ENCODE results near the gene B4GALNT1.

B4GALNT1 gene

GRCh38 chr12:57611827-57612710 lies 20.9 kb downstream of the B4GALNT1 start:
- TF ChIP-seq, protein P1, sequence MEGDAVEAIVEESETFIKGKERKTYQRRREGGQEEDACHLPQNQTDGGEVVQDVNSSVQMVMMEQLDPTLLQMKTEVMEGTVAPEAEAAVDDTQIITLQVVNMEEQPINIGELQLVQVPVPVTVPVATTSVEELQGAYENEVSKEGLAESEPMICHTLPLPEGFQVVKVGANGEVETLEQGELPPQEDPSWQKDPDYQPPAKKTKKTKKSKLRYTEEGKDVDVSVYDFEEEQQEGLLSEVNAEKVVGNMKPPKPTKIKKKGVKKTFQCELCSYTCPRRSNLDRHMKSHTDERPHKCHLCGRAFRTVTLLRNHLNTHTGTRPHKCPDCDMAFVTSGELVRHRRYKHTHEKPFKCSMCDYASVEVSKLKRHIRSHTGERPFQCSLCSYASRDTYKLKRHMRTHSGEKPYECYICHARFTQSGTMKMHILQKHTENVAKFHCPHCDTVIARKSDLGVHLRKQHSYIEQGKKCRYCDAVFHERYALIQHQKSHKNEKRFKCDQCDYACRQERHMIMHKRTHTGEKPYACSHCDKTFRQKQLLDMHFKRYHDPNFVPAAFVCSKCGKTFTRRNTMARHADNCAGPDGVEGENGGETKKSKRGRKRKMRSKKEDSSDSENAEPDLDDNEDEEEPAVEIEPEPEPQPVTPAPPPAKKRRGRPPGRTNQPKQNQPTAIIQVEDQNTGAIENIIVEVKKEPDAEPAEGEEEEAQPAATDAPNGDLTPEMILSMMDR (IDR thresholded peaks at IDR 0.05): no peak

DNA sequence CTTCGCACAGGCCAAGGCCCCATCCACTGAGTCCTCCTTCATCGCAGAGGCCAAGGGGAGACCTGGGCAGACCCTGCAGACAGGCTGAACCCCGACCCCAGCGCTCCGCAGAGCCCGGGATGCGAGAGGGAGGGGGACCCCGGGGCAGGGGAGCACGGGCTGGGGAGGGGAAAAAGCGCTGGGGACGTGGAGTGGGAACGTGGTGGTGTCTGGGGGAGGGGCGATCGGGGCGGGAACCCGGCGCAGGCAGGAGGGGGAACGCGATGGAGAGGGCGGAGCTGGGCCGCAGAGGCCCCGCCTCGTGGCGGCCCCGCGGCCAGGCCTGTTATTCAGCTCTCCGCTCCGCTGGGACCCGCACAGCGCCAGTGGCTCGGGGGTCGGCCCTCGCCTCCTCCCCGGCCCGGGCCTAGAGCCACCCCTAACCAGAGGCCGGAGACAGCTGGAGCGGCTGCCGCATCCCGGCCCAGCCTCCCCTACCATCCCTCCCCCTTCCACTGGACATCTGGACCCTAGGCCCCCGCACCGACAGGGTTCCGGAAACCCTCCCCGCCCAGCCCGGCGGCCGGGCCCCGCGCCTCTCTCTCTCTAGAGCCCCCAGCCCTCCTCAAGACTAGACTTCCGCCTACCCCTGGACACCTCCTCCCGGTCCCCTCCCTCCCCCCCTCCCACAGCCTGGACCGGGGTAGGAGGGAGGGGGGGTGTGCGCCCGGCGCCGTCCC lies 21.7 kb downstream of the B4GALNT1 start, which contains the start of gene ARHGEF25:
ARHGEF25 (plus strand) TSS at position 328 of the 719 bp plus-strand sequence. CDS start 460 bp downstream, outside the sequence.
- TF ChIP-seq, protein P1 (IDR thresholded peaks at IDR 0.05): no peak

DNA sequence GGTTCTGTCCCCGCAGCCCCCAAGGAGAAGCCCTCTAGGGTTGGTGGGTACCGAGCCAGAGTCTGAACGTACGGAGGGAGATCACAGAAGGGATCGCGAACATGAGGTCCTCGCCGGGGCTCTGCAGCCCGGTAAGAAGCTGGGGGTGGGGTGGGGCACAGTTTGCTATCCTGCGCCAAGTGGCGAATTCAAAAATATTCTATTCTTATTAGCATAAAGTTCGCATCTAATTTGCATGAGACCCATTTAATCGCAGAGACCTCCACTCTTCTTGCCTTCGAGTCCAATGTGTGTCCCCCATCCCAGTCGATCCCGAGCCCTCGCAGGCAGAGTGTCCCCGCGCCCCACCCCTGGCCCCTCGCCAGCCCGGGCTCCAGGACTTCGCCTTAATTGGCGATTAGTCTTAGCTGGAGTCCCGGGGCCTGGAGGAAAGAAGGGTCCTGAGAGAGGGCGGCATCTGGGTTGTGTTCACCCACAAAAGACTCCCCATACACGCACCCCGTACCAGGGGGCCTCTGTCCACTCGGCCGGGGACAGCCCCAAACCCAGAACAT lies 22.4 kb downstream of the B4GALNT1 start:
- TF ChIP-seq, protein P1 (IDR thresholded peaks at IDR 0.05): no peak

DNA sequence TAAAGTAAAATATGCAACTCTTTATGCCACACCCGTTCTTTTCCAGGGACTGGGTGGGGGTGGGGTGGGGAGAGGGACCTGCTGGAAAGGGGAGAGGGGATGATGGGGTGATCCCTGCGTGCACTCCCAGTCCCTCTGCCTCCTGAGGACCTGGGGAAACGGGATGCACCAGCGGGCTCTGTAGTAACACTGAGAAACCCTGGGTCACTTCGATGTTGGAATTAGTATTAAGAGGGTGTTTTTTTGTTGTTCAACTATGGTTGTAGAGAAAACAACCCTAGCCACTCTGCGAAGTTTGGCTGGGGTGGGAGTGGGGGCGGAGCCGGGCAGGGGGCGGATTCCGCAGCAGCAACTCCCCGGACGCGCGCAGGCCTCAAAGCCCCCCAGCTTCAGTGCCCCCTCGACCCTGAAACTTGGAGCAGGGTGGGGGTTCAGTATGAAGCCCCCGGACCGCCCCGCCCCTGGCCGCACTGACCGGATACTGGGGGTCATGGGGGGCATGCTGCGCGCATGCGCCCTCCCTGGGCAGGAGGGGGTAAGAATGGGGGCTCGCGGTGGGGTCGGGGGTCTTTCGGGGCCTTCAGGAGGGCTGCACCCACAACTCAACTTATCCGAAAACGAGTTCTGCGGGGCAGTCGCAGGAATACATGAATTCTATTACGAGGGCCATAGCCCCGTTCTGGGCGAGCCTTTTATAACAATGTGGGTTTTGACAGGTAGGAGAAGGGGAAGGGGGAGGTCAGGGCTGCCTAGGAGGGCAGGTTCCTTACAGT lies 23.0 kb downstream of the B4GALNT1 start:
- TF ChIP-seq, protein P1 (IDR thresholded peaks at IDR 0.05): no peak

DNA sequence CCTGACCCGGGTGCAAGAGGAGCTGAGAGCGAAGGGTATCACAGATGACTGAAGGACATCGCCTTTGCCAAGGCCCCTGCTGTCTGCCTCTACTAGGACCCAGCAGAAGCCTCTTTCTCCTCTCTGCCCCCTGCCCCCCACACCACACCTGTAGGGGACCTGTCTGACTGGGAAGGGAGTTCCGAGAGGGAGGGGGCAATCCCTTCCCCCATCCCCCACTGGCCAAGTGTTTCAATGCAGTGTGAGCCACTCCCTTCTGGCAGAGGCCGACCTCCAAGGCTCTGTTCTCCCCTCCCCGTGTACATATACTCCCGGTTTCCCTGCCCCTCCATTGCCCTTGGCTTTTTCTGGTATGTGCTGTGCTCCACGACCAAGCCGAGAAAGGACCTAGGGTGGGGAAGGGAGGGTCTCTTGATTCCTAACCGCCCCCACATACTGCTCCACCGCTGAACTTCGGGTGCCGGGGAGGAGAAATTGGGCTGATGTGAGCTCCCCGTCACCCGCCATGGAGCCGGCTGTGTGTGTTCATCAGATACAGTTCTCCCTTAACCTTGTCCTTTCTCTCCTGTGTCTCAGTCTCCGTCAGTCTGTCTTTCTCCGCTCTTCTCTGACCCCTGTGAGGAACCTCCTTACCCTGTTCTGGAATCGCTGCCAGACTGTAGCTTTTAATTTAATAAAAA lies 23.8 kb downstream of the B4GALNT1 start:
- TF ChIP-seq, protein P1 (IDR thresholded peaks at IDR 0.05): no peak

DNA sequence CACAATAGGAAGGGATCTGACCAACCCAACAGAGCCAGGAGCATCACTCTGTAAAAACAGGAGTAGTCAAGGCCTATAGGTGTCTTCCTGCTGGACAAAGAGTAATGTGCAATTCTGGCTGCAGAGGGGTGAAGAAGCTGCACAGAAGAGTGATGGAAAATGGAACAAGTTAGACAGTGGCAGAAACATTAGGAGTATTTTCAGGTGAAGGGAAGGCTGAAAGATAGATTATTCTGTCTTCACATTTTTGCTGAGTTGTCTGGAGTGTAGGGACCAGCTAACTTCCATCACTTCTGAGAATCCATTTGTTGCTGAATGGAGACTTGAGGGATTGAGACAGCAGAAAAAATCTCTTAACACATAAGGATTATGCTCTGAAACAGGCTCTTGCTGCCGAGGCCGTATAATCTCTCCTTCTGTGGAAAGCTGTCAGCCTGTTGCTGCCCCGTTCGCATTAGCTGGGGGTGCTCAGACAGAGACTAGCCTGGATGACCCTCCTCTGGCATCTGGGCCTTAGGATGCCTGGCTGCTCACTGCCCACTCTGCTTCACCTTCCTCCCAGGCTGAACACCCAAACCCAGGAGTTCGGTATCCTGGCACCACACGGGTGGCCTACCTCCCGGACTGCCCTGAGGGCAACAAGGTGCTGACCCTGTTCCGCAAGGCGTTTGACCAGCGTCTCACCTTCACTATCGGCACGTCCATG lies 24.9 kb downstream of the B4GALNT1 start:
- TF ChIP-seq, protein P1 (IDR thresholded peaks at IDR 0.05): no peak

All from LNCAP (cell line).